HL-60 (cell line): ENCODE data around the gene CHAF1A.

Experiments used
- GABPA ChIP-seq: IDR thresholded peaks from 2 replicates; pipeline ENCODE4 v1.6.1; 2012; ENCODE audit warnings: low read depth
- POLR2AphosphoS5 ChIP-seq: IDR thresholded peaks from 2 replicates; pipeline ENCODE4 v1.6.1; 2012; ENCODE audit warnings: low read depth
- SPI1 ChIP-seq: IDR thresholded peaks from 2 replicates; pipeline ENCODE4 v1.6.1; 2012; ENCODE audit warnings: low read depth, mild to moderate bottlenecking, borderline replicate concordance
- TF ChIP-seq, protein P1 (sequence below): IDR thresholded peaks from one replicate; pipeline ENCODE4 v1.5.1; 2011; ENCODE audit warnings: low read length, control low read depth, inconsistent platforms; ENCODE audit not compliant: insufficient read depth
- TF ChIP-seq, protein P2 (sequence below): IDR thresholded peaks from 2 replicates; pipeline ENCODE4 v1.6.1; 2012; ENCODE audit warnings: low read depth; ENCODE audit not compliant: insufficient replicate concordance

DNA sequence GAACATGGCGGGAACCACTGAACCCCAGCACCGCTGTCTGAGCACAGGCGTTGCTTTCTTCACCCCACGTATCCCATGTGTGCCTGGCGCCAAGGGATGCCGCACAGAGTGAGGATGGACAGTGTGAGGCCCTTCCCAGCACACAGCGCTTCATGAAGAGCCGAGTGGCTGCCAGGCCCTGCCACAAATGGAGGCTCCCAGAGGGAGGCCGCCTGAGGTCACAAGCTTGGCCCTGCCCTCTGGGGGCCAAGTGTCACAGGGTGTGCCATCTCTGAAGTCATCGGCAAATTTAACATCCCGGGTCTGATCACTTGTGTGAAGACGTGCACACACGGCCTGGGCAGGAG, 34.7 kb upstream of the CHAF1A start:
- TF ChIP-seq, protein P1, sequence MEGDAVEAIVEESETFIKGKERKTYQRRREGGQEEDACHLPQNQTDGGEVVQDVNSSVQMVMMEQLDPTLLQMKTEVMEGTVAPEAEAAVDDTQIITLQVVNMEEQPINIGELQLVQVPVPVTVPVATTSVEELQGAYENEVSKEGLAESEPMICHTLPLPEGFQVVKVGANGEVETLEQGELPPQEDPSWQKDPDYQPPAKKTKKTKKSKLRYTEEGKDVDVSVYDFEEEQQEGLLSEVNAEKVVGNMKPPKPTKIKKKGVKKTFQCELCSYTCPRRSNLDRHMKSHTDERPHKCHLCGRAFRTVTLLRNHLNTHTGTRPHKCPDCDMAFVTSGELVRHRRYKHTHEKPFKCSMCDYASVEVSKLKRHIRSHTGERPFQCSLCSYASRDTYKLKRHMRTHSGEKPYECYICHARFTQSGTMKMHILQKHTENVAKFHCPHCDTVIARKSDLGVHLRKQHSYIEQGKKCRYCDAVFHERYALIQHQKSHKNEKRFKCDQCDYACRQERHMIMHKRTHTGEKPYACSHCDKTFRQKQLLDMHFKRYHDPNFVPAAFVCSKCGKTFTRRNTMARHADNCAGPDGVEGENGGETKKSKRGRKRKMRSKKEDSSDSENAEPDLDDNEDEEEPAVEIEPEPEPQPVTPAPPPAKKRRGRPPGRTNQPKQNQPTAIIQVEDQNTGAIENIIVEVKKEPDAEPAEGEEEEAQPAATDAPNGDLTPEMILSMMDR, result no peak
- TF ChIP-seq, protein P2, sequence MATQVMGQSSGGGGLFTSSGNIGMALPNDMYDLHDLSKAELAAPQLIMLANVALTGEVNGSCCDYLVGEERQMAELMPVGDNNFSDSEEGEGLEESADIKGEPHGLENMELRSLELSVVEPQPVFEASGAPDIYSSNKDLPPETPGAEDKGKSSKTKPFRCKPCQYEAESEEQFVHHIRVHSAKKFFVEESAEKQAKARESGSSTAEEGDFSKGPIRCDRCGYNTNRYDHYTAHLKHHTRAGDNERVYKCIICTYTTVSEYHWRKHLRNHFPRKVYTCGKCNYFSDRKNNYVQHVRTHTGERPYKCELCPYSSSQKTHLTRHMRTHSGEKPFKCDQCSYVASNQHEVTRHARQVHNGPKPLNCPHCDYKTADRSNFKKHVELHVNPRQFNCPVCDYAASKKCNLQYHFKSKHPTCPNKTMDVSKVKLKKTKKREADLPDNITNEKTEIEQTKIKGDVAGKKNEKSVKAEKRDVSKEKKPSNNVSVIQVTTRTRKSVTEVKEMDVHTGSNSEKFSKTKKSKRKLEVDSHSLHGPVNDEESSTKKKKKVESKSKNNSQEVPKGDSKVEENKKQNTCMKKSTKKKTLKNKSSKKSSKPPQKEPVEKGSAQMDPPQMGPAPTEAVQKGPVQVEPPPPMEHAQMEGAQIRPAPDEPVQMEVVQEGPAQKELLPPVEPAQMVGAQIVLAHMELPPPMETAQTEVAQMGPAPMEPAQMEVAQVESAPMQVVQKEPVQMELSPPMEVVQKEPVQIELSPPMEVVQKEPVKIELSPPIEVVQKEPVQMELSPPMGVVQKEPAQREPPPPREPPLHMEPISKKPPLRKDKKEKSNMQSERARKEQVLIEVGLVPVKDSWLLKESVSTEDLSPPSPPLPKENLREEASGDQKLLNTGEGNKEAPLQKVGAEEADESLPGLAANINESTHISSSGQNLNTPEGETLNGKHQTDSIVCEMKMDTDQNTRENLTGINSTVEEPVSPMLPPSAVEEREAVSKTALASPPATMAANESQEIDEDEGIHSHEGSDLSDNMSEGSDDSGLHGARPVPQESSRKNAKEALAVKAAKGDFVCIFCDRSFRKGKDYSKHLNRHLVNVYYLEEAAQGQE, result no peak
- TF ChIP-seq POLR2AphosphoS5 (no peak), GABPA (no peak), SPI1 (no peak)
